Measurements from ENCODE around the gene AP1S2. TPM values are rescaled to one million over a fixed set of nuclear protein-coding genes. Genes with fewer than 3 reads are reported as not detected.

The AP1S2 gene
- total and polyA plus RNA-seq, 9 of the 15 experiments (the other 6 are each of a cell fraction or from before 2014, with no cell fraction given), result 11.1 to 64.2 (median 25.8) TPM

DNA sequence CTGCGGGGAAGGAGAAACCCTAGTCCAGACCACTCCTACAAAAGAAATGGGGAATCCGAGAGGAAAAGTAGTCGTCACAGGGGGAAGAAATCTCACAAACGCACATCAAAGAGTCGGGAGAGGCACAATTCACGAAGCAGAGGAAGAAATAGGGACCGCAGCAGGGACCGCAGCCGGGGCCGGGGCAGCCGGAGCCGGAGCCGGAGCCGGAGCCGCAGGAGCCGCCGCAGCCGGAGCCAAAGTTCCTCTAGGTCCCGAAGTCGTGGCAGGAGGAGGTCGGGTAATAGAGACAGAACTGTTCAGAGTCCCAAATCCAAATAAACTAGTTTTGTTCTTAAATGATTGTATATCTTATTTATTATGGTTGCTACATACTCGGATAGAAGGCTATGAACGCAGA, 31.7 kb downstream of the AP1S2 start:
- ChIA-PET CTCF (ENCODE audit: low intra/inter-chr PET ratio) (no interaction called here), POLR2A (interaction anchor here (0.6 kb wide), 1 partner anchor 14 kb away, joined by 3 read pairs; no protein-coding TSS in a partner anchor)
- H3K9me1 ChIP-seq (ENCODE audit: control insufficient read depth, insufficient read depth, low read length), result no peaks in the 10 kb centered on the region
- H2AFZ ChIP-seq (ENCODE audit: low read depth, low read length), result no peak overlapping the region
- no peak overlapping the region for H3K9ac ChIP-seq (ENCODE audit: insufficient read depth in 1 of 2, low read depth in 2 of 2, low read length in 2 of 2)
- intact Hi-C loops (cut with micrococcal nuclease) (no loop called here), in situ Hi-C loops (cut with MboI) (no loop called here)
- H3K4me2 ChIP-seq (ENCODE audit: insufficient read depth, low read length), result no peak overlapping the region
- 86% methylated on average over 4 of the region's 23 CpGs for WGBS (ENCODE audit: insufficient coverage, low coverage, missing lambda C conversion rate)
- H4K20me1 ChIP-seq (replicated peaks; ENCODE audit: control insufficient read depth, insufficient read depth, low read length), result no peaks in the 10 kb centered on the region
- H3K4me1 ChIP-seq (replicated peaks in 1 of 2; ENCODE audit: control insufficient read depth in 2 of 2, insufficient read depth in 2 of 2, low read length in 2 of 2), result no peaks in the 10 kb centered on the region
- H3K79me2 ChIP-seq (ENCODE audit: control insufficient read depth, insufficient read depth, low read length), result no peaks in the 10 kb centered on the region
- H3K9me3 ChIP-seq (replicated peaks; ENCODE audit: control insufficient read depth, insufficient read depth, low read depth, low read length), result no peaks in the 10 kb centered on the region
- no peak for DNase-seq (ENCODE audit: extremely low read depth in 1 of 4, low spot score in 3 of 4)
- no peak for FAIRE-seq
- H3K27me3 ChIP-seq (ENCODE audit: control insufficient read depth in 2 of 2, insufficient read depth in 2 of 2, low read length in 2 of 2), result no peaks in the 10 kb centered on the region
- ATAC-seq, result no peak
- no peak overlapping the region for H3K27ac ChIP-seq (ENCODE audit: extremely low read depth, low read depth, low read length)
- H3K4me3 ChIP-seq, result no peak overlapping the region
- TF ChIP-seq SNIP1 (IDR thresholded peaks at IDR 0.05; ENCODE audit: low read depth), result no peak
- TF ChIP-seq TAF15 (IDR thresholded peaks at IDR 0.05; ENCODE audit: low read depth, low read length), result no peak
- TF ChIP-seq ZNF511 (CRISPR knock-in tag; IDR thresholded peaks at IDR 0.05), result no peak
- no peak for TF ChIP-seq ZFP30 (CRISPR knock-in tag; IDR thresholded peaks at IDR 0.05; ENCODE audit: borderline replicate concordance)
- TF ChIP-seq NFE2L1 (tag; IDR thresholded peaks at IDR 0.05; ENCODE audit: borderline replicate concordance, low read depth), result no peak
- TF ChIP-seq ZNF639 (CRISPR knock-in tag; conservative IDR thresholded peaks at IDR 0.05 in 1 of 2, IDR thresholded peaks at IDR 0.05 in 1 of 2), result no peak
- TF ChIP-seq ZNF324 (CRISPR knock-in tag; IDR thresholded peaks at IDR 0.05), result no peak
- TF ChIP-seq, protein P1, sequence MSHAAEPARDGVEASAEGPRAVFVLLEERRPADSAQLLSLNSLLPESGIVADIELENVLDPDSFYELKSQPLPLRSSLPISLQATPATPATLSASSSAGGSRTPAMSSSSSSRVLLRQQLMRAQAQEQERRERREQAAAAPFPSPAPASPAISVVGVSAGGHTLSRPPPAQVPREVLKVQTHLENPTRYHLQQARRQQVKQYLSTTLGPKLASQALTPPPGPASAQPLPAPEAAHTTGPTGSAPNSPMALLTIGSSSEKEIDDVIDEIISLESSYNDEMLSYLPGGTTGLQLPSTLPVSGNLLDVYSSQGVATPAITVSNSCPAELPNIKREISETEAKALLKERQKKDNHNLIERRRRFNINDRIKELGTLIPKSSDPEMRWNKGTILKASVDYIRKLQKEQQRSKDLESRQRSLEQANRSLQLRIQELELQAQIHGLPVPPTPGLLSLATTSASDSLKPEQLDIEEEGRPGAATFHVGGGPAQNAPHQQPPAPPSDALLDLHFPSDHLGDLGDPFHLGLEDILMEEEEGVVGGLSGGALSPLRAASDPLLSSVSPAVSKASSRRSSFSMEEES (CRISPR knock-in tag; IDR thresholded peaks at IDR 0.05), result no peak
- TF ChIP-seq CEBPB (tag; IDR thresholded peaks at IDR 0.05), result no peak
- no peak for TF ChIP-seq ZNF395 (CRISPR knock-in tag; IDR thresholded peaks at IDR 0.05)
- H3K36me3 ChIP-seq (ENCODE audit: control insufficient read depth, insufficient read depth, low read length), result peaks cover 35% of the 10 kb centered on the region
- BruUV-seq (replicated peaks), result no TSS peak
